Activated naive CD4-positive, alpha-beta T cell treated with anti-CD3 and anti-CD28 coated beads, Interleukin-2, amount 50 U/mL, for 16 hours (primary cell): ENCODE results near the gene FPGS.

Experiments used
- DNase-seq: peaks from one replicate; pipeline ENCODE4 v3.0.0-alpha.2; 2020

FPGS gene

GRCh38 chr9:127790094-127790855 is 12.4 kb upstream of the FPGS start:
- DNase-seq: no peak

GRCh38 chr9:127791085-127791484 is 11.6 kb upstream of the FPGS start:
- no peak for DNase-seq

GRCh38 chr9:127792417-127793031 is 10.2 kb upstream of the FPGS start:
- DNase-seq: no peak

DNA sequence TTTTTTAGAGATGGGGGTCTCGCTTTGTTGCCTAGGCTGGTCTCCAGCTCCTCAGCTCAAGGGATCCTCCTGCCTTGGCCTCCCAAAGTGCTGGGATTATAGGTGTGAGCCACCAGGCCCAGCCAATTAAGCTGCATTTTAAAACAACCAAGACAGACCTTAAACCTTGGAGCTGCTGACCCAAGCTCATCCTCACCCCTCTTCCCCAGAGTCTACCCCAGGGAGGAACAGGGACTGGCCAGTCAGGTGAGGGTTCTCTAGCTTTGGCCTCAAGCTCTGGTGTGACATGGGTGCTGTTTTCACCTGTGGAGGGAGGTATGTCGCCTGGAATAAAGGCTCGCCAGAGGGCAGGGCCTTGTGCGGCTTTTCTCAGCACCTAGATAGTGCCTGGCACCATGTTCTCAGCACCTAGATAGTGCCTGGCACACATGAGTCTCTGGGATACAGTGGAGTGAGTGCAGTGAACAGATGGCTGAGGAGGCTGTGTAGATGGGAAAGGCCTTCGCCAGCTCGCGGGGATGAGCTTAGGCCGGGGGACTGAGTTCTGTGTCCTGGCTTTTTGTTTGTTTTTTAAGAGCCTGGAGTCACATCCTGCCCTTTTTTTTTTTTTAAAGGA is 9.5 kb upstream of the FPGS start:
- DNase-seq: no peak

- DNase-seq: no peak
These were observed 8.5 kb upstream of the FPGS start for GRCh38 chr9:127794001-127794791.

DNA sequence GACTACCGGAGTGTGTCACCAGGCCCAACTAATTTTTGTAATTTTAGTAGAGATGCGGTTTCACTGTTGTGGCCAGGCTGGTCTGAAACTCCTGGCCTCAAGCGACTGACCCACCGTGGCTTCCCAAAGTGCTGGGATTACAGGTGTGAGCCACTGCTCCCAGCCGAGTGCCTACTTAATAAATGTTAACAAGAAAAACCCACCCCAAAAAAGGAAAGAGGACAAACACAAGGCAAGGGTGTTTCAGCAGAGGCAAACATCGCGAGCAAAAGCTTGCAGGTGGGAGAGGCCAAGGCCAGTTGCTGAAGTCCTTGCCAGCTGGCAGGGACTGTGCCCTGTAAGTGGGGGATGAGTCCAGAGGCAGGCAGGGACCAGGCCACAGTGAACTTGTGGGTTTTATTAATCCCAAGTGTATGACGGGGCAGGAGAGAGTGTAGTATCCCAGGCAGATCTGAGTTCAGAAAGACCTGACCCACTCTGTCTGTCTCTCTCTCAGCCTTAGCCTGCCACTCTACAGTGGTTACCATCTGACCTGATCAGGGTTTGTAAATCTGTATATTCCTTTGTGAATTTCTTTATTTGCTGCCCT is 6.4 kb upstream of the FPGS start:
- no peak for DNase-seq

GRCh38 chr9:127796852-127797370 is 5.8 kb upstream of the FPGS start:
- DNase-seq: no peak

DNA sequence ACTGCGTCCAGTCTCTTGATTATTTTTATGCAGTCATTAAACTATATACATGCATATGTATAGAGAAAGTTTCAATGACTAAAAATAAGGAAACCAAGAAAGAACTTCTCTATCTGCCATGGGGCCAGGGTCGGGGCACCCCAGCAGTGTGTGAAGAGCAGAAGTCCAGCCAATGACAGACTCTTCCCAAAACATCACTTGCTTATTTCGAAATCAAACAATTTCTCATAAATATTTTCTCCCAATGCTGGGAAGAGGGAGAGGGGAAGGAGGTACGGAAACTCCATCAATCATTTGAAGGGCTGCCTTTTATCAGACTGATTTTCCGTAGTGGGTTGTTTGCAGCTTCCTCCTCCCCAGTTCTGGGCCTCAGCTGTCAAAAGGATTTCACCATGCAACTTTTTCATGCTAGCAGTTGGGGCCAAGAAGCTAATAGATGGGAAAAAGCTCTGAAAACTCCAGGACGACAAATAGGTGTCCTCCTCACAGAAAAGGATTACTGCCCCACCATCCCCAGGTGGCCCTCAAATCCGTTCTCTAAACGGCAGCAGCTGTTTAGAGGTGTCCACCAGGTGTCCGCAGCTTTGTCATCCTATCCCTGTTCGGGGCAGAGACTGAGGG is 617 bp upstream of the FPGS start:
- DNase-seq: no peak

- peak; percentile 31 for DNase-seq
These were observed 1.0 kb downstream of the FPGS start for GRCh38 chr9:127803507-127804352.

- no peak for DNase-seq
These were observed 2.9 kb downstream of the FPGS start for GRCh38 chr9:127805620-127806019.

DNA sequence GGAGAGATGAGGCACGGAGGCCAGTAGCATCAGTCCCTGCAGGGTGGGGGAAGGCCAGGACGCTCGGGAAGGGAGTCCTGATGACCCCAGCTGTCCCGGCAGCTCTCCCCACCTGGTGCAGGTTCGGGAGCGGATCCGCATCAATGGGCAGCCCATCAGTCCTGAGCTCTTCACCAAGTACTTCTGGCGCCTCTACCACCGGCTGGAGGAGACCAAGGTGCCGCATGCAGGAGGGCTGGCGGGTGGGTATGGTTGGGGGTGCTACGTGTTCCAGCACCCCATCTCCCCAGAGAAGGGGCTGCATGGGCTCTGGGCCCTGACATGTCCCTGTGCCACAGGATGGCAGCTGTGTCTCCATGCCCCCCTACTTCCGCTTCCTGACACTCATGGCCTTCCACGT is 4.2 kb downstream of the FPGS start:
- no peak for DNase-seq

- no peak for DNase-seq
These were observed 5.8 kb downstream of the FPGS start for GRCh38 chr9:127808347-127809001.

DNA sequence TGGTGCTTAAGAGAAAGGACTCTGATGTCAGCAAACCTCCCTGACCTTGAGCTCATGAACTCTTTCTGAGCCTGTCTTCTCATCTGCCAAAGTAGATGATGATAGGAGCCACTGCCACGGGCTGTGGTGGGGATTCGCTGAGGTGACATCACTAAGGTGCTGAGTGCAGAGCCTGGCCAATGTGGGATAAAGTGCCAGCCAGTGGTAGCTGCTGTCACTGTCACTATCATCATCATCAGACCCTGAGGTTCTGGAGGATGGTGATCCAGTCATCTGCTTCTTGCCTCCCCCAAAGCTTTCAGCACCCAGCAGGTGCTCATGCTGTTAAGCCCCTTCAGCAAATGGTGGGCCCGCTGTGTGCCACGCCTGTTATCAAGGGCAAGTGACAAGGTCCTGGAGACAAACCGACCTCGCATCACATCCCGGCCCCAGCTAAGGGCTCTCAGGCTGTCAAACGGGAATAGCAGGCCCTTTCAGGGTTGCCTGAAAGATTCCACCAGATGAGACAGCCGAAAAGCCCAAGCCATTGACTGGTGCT is 6.4 kb downstream of the FPGS start:
- no peak for DNase-seq

GRCh38 chr9:127809540-127810377 is 7.1 kb downstream of the FPGS start:
- DNase-seq: no peak

GRCh38 chr9:127810378-127811187 is 7.9 kb downstream of the FPGS start:
- DNase-seq: no peak

DNA sequence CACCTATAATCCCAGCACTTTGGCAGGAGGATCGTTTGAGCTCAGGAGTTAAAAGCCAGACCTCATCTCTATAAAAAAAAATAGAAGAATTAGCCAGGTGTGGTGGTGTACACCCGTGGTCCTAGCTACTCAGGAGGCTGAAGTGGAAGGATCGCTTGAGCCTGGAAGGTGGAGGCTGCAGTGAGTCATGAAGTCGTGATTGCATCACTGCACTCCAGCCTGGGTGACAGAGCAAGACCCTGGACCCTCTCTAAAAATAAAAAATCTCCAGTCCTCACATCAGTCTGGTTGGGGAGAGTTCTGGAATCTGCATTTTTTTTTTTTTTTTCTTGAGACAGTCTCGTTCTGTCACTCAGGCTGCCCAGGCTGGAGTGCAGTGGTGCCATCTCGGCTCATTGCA is 9.3 kb downstream of the FPGS start:
- no peak for DNase-seq

DNA sequence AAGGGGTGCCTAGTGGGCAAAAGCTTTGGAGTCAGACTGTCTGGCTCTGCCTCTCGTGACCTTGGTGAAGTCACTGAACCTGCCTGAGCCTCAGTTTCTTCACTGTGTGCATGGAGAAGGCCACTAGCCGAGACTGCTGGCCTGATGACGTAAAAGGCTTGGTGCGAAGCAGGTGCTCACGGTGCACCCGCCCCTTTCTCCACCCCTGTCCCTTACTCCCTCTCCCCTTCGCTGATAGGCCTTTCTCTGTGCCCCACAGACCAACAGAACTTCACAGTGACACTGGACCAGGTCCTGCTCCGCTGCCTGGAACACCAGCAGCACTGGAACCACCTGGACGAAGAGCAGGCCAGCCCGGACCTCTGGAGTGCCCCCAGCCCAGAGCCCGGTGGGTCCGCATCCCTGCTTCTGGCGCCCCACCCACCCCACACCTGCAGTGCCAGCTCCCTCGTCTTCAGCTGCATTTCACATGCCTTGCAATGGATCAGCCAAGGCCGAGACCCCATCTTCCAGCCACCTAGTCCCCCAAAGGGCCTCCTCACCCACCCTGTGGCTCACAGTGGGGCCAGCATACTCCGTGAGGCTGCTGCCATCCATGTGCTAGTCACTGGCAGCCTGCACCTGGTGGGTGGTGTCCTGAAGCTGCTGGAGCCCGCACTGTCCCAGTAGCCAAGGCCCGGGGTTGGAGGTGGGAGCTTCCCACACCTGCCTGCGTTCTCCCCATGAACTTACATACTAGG is 10.4 kb downstream of the FPGS start:
- no peak for DNase-seq

DNA sequence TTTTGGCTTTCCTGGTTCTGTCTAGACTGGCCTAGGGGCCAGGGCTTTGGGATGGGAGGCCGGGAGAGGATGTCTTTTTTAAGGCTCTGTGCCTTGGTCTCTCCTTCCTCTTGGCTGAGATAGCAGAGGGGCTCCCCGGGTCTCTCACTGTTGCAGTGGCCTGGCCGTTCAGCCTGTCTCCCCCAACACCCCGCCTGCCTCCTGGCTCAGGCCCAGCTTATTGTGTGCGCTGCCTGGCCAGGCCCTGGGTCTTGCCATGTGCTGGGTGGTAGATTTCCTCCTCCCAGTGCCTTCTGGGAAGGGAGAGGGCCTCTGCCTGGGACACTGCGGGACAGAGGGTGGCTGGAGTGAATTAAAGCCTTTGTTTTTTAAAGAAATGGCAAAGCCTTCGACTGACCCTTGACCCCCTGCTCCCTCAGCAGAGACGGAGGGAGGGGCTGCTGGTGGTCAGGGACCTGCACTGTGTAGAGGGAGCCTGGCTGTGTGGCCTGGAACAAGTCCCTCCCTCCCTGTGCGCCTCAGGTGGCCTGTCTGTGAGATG is 11.1 kb downstream of the FPGS start:
- DNase-seq: no peak
